Stimulated activated CD8-positive, alpha-beta memory T cell treated with anti-CD3 and anti-CD28 coated beads, Interleukin-15, amount 100 ng/mL, for 24 hours (primary cell): ENCODE measurements around the gene CACFD1.

Experiments
- DNase-seq: peaks from one replicate; pipeline ENCODE4 v3.0.0-alpha.2; 2020; ENCODE audit warnings: low read depth

The CACFD1 gene

GRCh38 chr9:133499892-133500270, 40.1 kb downstream of the CACFD1 start:
- DNase-seq = no peak

- no peak for DNase-seq
Observed at GRCh38 chr9:133502112-133502511, 42.3 kb downstream of the CACFD1 start.

- DNase-seq = no peak
Observed at GRCh38 chr9:133505186-133505830, 45.5 kb downstream of the CACFD1 start.

- no peak for DNase-seq
Observed at GRCh38 chr9:133505901-133506652, 46.3 kb downstream of the CACFD1 start.

GRCh38 chr9:133506653-133507038, 46.9 kb downstream of the CACFD1 start:
- no peak for DNase-seq

- DNase-seq = no peak
Observed at GRCh38 chr9:133507246-133507965, 47.6 kb downstream of the CACFD1 start.

GRCh38 chr9:133508046-133508445, 48.3 kb downstream of the CACFD1 start:
- no peak for DNase-seq

- DNase-seq = no peak
Observed at GRCh38 chr9:133509179-133510083, 49.7 kb downstream of the CACFD1 start.

- DNase-seq = no peak
Observed at GRCh38 chr9:133510926-133511505, 51.2 kb downstream of the CACFD1 start.

GRCh38 chr9:133511607-133512006, 51.8 kb downstream of the CACFD1 start:
- DNase-seq = no peak

GRCh38 chr9:133512253-133513213, 52.8 kb downstream of the CACFD1 start:
- DNase-seq = no peak

GRCh38 chr9:133513214-133514100, 53.7 kb downstream of the CACFD1 start:
- no peak for DNase-seq

GRCh38 chr9:133514460-133515239, 54.9 kb downstream of the CACFD1 start:
- DNase-seq = no peak

GRCh38 chr9:133515240-133515610, 55.4 kb downstream of the CACFD1 start:
- no peak for DNase-seq

GRCh38 chr9:133515615-133516255, 56.0 kb downstream of the CACFD1 start:
- no peak for DNase-seq

- DNase-seq = no peak
Observed at GRCh38 chr9:133516256-133516960, 56.6 kb downstream of the CACFD1 start.

GRCh38 chr9:133516961-133517350, 57.2 kb downstream of the CACFD1 start:
- DNase-seq = no peak

GRCh38 chr9:133517711-133518110, 57.9 kb downstream of the CACFD1 start:
- no peak for DNase-seq
